GM18517 (cell line): ENCODE results near the gene C2orf92.

Source experiments
- ATAC-seq: cut with Tn5 transposase; IDR thresholded peaks from one replicate; pipeline ENCODE4 v1.9.1; 2021; ENCODE audit warnings: mild to moderate bottlenecking, moderate library complexity; ENCODE audit not compliant: unreplicated experiment

C2orf92 gene

GRCh38 chr2:97740590-97741182 lies 71.2 kb downstream of the C2orf92 start:
- no peak for ATAC-seq

DNA sequence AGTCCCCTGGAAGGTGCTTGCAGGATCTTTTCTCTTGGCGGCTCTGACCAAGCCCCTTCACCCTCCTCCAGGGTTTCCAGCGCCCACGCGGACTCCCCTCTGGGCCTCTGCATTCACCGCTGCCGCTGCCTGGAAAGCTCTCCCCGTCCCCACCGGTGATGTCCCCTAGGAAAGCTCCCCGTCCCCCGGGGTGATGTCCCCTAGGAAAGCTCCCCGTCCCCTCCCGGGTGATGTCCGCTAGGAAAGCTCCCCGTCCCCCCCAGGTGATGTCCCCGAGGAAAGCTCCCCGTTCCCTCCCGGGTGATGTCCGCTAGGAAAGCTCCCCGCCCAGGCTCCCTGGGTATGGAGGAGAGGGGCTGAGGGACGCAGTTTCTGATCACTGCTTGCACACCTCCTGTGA lies 71.7 kb downstream of the C2orf92 start:
- no peak for ATAC-seq

- ATAC-seq = no peak
These were observed 72.2 kb downstream of the C2orf92 start for GRCh38 chr2:97741686-97742085.

- ATAC-seq = no peak
These were observed 72.9 kb downstream of the C2orf92 start for GRCh38 chr2:97742381-97742847.

GRCh38 chr2:97743913-97744312 lies 74.4 kb downstream of the C2orf92 start:
- ATAC-seq = no peak

DNA sequence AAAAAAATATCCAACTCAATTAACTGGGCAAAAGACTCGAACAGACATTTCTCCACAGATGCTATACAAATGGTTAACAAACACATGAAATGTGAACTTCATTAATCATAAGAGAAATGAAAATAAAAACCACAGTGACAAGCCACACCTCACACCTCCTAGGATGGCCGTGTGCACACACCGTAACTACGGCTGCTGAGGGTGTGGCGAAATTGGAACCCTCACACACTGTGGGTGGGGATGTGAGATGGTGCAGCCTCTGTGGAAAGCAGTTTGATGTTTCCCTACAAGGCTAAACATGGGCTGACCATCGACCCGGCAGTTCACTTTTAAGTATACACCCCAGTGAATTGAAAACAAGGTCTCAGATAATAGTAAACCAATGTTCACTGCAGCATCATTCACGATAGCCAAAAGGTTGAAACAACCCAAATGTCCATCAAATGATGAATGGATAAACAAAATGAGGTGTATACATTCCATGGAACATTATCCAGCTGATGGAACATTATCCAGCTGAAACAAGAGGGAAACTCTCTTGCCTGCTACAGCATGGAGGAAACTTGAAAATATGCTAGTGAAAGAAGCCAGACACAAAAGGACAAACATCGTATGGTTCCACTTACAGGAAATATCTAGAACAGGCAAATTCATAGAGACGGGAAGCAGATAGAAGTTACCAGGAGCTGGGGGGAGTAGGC lies 76.1 kb downstream of the C2orf92 start:
- ATAC-seq = no peak

- no peak for ATAC-seq
These were observed 77.8 kb downstream of the C2orf92 start for GRCh38 chr2:97747285-97747684.

DNA sequence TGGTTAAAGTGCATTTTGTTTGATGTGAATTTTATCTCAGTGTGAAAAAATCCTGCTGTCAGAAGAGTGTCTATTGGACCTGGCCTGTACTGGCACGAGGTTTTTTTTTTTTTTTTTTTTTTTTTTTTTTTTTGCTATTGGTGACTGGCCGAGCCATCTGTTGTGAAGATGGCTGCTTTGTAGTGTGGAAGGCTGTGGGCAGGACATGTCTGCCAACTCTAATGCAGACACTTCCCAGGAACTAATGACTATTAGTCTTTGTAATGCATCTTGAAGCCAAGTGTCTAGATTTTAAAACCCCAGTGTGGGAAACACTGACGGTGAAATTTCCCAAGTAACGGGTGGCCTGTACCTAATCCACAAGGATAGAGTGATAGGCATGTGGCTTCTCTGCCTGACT lies 78.2 kb downstream of the C2orf92 start:
- no peak for ATAC-seq

- no peak for ATAC-seq
These were observed 80.1 kb downstream of the C2orf92 start for GRCh38 chr2:97749581-97749980.

- no peak for ATAC-seq
These were observed 80.5 kb downstream of the C2orf92 start for GRCh38 chr2:97750017-97750416.

DNA sequence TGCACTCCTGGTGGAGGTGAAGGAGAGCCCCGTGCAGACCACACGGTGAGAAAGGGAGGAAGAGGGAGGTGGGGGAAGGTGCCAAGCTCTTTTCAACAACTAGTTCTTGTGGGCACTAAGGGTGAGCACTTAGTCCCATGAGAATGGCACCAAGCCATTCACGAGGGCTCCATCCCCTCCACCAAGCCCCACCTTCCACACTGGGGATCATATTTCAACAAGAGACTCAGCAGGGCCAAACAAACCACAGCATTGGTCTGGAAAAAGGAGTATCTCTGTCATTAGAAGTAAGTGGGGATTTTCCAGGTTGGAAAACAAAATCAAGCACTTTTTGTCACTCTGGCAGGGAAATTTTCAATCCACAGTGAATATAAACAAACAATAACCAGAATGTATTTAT lies 82.2 kb downstream of the C2orf92 start:
- no peak for ATAC-seq
